ENCODE results near the gene NME7. TPM values are rescaled to one million over a fixed set of nuclear protein-coding genes. Genes with fewer than 3 reads are reported as not detected.

Gene NME7
- polyA plus RNA-seq, 1 experiment, result 7.5 TPM

DNA sequence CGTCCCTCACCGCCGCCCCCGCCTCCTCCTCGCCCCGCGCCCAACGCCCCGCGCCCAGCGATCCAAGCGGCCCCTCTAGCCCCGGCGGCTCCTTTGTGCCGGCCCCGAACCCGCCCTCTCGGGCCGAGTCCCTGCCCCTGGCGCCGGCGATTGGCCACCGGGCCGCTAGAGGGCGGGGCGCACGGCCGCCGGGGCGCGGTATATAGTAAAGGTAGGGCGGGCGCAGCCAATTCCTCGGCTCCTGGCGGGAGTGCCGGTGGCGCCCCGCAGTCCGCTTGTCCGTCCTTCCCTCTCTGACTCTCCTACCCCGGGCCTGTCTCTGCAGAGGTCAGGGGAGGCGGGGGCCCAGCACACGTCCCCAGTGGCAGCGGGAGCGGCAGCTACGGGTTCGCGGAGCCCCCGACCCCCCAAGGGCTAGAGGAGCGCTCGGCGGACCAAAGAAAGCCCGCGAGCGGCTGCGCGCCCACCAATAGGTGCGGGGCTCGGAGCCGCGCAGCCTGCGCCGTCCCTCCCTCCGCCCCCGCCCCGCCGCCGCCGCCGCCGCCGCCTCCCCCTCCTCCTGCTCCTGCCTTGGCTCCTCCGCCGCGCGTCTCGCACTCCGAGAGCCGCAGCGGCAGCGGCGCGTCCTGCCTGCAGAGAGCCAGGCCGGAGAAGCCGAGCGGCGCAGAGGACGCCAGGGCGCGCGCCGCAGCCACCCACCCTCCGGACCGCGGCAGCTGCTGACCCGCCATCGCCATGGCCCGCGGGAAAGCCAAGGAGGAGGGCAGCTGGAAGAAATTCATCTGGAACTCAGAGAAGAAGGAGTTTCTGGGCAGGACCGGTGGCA, 261.3 kb downstream of the NME7 start, which contains the start of gene ATP1B1:
ATP1B1 (plus strand) TSS at position 596 of the 826 bp plus-strand sequence; CDS start at position 736, 140 bp downstream.
- no peaks in the 10 kb centered on the region for H3K36me3 ChIP-seq (ENCODE audit: control insufficient read depth, insufficient read depth, low read length)
- POLR2A ChIA-PET, result no interaction called here
- no peak for DNase-seq (ENCODE audit: low read depth)
- peaks cover 4% of the 10 kb centered on the region for H3K27me3 ChIP-seq (ENCODE audit: control insufficient read depth, insufficient read depth, low read length)
- H3K4me3 ChIP-seq (ENCODE audit: low read depth, low read length), result peak within 1 kb of the TSS; percentile 75
- CTCF ChIA-PET, result interaction anchor here (1.3 to 2.4 kb wide), 2 partner anchors 12 to 242 kb away, joined by 3 to 11 read pairs; no protein-coding TSS in a partner anchor
- TF ChIP-seq, protein P1, sequence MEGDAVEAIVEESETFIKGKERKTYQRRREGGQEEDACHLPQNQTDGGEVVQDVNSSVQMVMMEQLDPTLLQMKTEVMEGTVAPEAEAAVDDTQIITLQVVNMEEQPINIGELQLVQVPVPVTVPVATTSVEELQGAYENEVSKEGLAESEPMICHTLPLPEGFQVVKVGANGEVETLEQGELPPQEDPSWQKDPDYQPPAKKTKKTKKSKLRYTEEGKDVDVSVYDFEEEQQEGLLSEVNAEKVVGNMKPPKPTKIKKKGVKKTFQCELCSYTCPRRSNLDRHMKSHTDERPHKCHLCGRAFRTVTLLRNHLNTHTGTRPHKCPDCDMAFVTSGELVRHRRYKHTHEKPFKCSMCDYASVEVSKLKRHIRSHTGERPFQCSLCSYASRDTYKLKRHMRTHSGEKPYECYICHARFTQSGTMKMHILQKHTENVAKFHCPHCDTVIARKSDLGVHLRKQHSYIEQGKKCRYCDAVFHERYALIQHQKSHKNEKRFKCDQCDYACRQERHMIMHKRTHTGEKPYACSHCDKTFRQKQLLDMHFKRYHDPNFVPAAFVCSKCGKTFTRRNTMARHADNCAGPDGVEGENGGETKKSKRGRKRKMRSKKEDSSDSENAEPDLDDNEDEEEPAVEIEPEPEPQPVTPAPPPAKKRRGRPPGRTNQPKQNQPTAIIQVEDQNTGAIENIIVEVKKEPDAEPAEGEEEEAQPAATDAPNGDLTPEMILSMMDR (IDR thresholded peaks at IDR 0.05; ENCODE audit: insufficient read depth, low read depth, low read length), result peak; percentile 27; the same call in 1 of the 2 replicates

DNA sequence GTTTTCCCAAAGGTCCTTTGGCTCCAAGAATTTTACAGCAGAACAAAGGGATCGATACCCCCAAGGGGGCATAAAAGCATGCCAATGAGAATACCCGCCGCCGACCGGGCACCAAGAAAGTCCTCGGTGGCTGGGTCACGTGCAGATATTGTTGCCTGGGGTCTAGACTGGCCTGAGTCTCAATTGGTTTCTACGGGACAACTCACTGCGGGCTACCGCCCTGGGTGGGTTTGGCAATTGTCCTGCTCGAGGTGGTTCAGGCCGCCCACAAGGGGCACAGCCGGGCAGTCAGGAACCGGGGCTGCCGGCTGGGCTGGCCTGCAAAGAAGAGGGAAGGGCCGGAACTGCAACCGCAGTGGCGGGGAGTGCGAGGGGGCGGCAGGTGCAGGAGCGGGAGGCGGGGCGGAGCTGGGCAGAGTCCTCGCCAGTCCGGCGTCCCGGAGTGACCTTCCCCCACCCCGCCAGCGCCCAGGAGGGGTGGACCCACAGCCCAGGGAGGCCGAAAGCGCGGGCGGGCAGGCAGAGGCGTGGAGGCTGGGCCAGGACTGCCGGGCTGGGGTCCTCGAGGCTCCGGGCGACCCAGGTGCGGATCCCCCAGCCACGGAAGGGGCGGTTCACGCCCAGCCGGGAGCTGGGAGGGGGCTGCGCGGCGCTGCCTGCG, 262.0 kb downstream of the NME7 start:
- ChIA-PET POLR2A (no interaction called here), CTCF (interaction anchor here (1.3 kb wide), 1 partner anchor 11 kb away, joined by 3 read pairs; no protein-coding TSS in a partner anchor)
- DNase-seq (ENCODE audit: low read depth), result no peak
- TF ChIP-seq, protein P1 (IDR thresholded peaks at IDR 0.05; ENCODE audit: insufficient read depth, low read depth, low read length), result no peak
- peak overlapping the region; percentile 75 for H3K4me3 ChIP-seq (ENCODE audit: low read depth, low read length)
- H3K36me3 ChIP-seq (ENCODE audit: control insufficient read depth, insufficient read depth, low read length), result no peaks in the 10 kb centered on the region
- H3K27me3 ChIP-seq (ENCODE audit: control insufficient read depth, insufficient read depth, low read length), result peaks cover 4% of the 10 kb centered on the region

DNA sequence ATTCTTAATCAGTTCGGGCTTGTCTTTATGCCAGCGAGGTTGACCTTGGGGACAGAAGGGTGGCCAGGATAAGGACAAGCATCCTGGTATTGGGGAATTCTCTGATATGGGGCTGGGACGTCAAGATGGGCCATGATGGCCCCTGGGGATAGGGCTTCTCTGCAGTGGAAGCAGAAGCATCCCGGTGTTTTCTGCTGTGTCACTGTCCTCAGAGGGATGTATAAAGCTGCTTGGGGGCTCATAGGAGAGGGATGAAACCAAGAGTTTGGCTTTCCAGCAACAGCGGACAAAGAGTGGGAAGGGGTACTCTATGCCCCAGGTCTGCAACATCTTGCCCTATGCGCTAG, 262.5 kb downstream of the NME7 start:
- POLR2A ChIA-PET, result no interaction called here
- TF ChIP-seq, protein P1 (IDR thresholded peaks at IDR 0.05; ENCODE audit: insufficient read depth, low read depth, low read length), result no peak
- Histone ChIP-seq H3K4me3 (ENCODE audit: low read depth, low read length) (no peak overlapping the region), H3K27me3 (ENCODE audit: control insufficient read depth, insufficient read depth, low read length) (peaks cover 4% of the 10 kb centered on the region), H3K36me3 (ENCODE audit: control insufficient read depth, insufficient read depth, low read length) (no peaks in the 10 kb centered on the region)
- CTCF ChIA-PET, result no interaction called here
- no peak for DNase-seq (ENCODE audit: low read depth)

DNA sequence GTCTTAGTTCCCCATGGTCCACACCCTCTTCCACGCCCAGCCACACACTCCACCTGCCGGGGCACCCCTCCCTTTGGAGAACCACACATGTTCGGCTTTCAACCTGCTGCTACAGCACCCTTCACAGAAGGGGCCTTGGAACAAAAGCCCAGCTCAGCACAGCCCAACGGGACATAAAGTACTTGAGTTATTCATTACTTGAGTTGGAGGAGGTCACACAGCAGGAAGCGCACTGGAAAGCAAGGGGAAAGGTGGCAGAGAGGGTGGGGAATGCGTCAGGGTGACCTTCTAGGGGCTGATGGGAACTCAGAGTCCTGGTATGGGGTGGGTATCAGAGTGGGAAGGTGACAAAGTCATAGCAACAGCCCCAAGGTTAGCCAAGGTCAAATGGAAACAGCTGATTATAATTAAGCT, 264.1 kb downstream of the NME7 start:
- ChIA-PET POLR2A (no interaction called here), CTCF (interaction anchor here (1.1 kb wide), 1 partner anchor 8 kb away, joined by 3 read pairs; no protein-coding TSS in a partner anchor)
- H3K27me3 ChIP-seq (ENCODE audit: control insufficient read depth, insufficient read depth, low read length), result peaks cover 4% of the 10 kb centered on the region
- TF ChIP-seq, protein P1 (IDR thresholded peaks at IDR 0.05; ENCODE audit: insufficient read depth, low read depth, low read length), result no peak
- no peak overlapping the region for H3K4me3 ChIP-seq (ENCODE audit: low read depth, low read length)
- no peaks in the 10 kb centered on the region for H3K36me3 ChIP-seq (ENCODE audit: control insufficient read depth, insufficient read depth, low read length)
- no peak for DNase-seq (ENCODE audit: low read depth)

DNA sequence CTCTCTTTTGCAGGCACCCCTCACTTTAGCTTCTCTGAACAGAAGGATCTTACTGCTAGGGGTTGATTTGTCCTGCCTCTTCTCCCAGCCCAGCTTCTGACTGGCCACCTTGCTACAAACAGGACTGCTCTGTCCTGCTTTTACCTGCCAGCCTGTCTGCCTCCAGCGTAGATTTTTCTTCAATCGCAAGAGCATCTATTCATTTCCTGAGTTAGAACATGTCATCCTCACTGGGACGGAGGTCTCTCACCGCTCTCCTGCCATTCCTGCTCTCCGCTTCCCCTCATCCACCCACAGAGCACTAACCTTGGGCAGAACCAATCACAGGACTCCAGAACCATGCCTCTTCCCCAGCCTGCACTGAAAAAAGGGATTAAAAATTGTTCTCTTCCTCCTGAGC, 264.6 kb downstream of the NME7 start:
- TF ChIP-seq, protein P1 (IDR thresholded peaks at IDR 0.05; ENCODE audit: insufficient read depth, low read depth, low read length), result no peak
- H3K27me3 ChIP-seq (ENCODE audit: control insufficient read depth, insufficient read depth, low read length), result peaks cover 4% of the 10 kb centered on the region
- H3K4me3 ChIP-seq (ENCODE audit: low read depth, low read length), result no peak overlapping the region
- ChIA-PET POLR2A (no interaction called here), CTCF (interaction anchor here (1.0 kb wide), 1 partner anchor 499 kb away, joined by 5 read pairs; no protein-coding TSS in a partner anchor)
- no peak for DNase-seq (ENCODE audit: low read depth)
- H3K36me3 ChIP-seq (ENCODE audit: control insufficient read depth, insufficient read depth, low read length), result no peaks in the 10 kb centered on the region
